ENCODE results near the gene ORAI1.

- TF ChIP-seq CTCF (IDR thresholded peaks at IDR 0.05; ENCODE audit: poor library complexity), result no peak
- no peak for TF ChIP-seq EZH2 (IDR thresholded peaks at IDR 0.05; ENCODE audit: borderline replicate concordance)
- TF ChIP-seq EZH2phosphoT487 (IDR thresholded peaks at IDR 0.05; ENCODE audit: low read depth, severe bottlenecking, unreplicated experiment), result no peak
Measured at GRCh38 chr12:121641343-121641630, 15.0 kb downstream of the ORAI1 start.

All from hepatocyte (in vitro differentiated cells).